HL-60 (cell line): ENCODE results near the gene USP11.

Experiments
- GABPA ChIP-seq: IDR thresholded peaks from 2 replicates; pipeline ENCODE4 v1.6.1; 2012; ENCODE audit warnings: low read depth
- POLR2AphosphoS5 ChIP-seq: IDR thresholded peaks from 2 replicates; pipeline ENCODE4 v1.6.1; 2012; ENCODE audit warnings: low read depth
- TF ChIP-seq, protein P1 (sequence below): IDR thresholded peaks from one replicate; pipeline ENCODE4 v1.5.1; 2011; ENCODE audit warnings: low read length, control low read depth, inconsistent platforms; ENCODE audit not compliant: insufficient read depth
- TF ChIP-seq, protein P2 (sequence below): IDR thresholded peaks from 2 replicates; pipeline ENCODE4 v1.6.1; 2012; ENCODE audit warnings: low read depth; ENCODE audit not compliant: insufficient replicate concordance

DNA sequence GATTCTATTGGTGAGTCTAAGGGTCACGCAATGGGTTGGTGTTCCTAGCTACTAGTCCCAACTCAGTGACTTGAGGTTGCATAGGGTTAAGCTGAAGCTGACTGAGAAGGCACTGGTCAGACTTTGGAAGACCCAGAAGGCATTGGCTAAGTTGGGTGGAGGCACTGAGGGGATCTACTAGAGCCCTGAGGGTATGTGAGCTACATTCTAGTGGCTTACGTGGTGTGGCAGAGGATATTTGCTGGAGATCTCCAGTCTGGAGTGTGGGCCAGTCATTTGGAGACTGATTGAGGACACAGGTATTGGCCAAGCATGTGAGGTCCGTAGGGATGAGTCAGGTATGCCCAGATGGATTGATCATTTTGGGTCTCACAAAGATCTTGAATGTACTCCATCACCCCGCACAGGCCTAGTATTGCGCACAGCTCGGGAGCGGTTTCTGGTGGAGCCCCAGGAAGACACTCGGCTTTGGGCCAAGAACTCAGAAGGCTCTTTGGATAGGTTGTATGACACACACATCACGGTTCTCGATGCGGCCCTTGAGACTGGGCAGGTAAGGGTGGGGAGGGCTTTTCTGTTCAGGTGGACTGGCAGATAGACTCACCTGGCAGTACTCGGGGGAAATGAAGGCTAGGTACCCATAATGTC is 7.2 kb downstream of the USP11 start:
- TF ChIP-seq, protein P1, sequence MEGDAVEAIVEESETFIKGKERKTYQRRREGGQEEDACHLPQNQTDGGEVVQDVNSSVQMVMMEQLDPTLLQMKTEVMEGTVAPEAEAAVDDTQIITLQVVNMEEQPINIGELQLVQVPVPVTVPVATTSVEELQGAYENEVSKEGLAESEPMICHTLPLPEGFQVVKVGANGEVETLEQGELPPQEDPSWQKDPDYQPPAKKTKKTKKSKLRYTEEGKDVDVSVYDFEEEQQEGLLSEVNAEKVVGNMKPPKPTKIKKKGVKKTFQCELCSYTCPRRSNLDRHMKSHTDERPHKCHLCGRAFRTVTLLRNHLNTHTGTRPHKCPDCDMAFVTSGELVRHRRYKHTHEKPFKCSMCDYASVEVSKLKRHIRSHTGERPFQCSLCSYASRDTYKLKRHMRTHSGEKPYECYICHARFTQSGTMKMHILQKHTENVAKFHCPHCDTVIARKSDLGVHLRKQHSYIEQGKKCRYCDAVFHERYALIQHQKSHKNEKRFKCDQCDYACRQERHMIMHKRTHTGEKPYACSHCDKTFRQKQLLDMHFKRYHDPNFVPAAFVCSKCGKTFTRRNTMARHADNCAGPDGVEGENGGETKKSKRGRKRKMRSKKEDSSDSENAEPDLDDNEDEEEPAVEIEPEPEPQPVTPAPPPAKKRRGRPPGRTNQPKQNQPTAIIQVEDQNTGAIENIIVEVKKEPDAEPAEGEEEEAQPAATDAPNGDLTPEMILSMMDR = no peak
- TF ChIP-seq POLR2AphosphoS5 (no peak), GABPA (no peak)
- TF ChIP-seq, protein P2, sequence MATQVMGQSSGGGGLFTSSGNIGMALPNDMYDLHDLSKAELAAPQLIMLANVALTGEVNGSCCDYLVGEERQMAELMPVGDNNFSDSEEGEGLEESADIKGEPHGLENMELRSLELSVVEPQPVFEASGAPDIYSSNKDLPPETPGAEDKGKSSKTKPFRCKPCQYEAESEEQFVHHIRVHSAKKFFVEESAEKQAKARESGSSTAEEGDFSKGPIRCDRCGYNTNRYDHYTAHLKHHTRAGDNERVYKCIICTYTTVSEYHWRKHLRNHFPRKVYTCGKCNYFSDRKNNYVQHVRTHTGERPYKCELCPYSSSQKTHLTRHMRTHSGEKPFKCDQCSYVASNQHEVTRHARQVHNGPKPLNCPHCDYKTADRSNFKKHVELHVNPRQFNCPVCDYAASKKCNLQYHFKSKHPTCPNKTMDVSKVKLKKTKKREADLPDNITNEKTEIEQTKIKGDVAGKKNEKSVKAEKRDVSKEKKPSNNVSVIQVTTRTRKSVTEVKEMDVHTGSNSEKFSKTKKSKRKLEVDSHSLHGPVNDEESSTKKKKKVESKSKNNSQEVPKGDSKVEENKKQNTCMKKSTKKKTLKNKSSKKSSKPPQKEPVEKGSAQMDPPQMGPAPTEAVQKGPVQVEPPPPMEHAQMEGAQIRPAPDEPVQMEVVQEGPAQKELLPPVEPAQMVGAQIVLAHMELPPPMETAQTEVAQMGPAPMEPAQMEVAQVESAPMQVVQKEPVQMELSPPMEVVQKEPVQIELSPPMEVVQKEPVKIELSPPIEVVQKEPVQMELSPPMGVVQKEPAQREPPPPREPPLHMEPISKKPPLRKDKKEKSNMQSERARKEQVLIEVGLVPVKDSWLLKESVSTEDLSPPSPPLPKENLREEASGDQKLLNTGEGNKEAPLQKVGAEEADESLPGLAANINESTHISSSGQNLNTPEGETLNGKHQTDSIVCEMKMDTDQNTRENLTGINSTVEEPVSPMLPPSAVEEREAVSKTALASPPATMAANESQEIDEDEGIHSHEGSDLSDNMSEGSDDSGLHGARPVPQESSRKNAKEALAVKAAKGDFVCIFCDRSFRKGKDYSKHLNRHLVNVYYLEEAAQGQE = no peak
